GM21515 (cell line): Measurements from ENCODE around the gene B9D1.

Source experiments
- ATAC-seq: cut with Tn5 transposase; IDR thresholded peaks from one replicate; pipeline ENCODE4 v1.9.1; 2021; ENCODE audit not compliant: unreplicated experiment

B9D1 gene

DNA sequence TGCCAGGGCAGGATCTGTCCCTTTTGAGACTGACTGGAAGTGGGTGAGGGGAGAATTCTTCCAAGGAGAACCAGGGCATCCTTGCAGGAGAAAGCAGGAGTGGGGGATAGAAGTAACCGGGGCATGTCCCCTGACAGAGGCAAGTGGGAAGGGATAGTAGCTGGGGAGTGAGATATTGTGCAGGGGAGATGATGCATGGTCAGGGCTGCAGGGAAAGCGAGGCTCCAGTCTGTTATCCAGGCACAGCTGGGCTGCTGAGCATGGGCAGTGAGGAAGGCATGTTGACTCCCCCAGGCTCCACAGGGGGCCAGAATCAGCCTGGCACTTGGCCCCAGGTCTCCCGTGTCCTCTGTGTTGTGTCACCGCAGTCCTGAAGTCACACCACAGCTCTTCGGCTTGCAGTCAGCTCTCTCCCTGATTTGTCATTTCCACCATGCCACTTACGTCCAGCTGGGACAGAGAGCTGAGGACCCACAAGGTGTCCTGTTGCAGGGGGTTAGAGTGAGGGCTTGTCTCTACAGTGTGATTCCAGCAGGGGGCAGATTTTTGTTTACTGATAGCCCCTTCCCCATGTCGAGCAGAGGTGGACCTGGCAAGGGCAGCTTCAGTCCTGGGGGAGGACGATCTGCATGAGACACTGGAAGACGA, 40.9 kb downstream of the B9D1 start:
- no peak for ATAC-seq

DNA sequence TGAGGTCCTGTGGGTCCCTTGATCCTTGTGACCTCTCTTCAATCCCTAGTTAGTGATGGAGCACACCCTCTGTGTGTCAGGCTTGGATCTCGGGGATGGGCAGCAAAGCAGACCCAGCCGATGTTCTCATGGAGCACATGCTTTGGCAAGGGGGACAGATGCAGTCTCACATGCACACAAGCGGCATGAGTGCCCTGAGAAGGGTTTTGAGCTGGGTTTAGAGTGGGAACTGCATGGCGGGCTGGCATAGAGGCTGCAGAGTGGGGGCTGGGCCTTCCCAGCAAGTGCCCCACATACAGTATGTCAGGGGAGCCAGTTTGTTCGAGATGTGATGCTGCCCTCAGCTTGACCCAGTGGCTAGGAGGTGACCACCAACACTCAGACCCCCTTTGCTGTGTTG, 41.6 kb downstream of the B9D1 start:
- no peak for ATAC-seq

DNA sequence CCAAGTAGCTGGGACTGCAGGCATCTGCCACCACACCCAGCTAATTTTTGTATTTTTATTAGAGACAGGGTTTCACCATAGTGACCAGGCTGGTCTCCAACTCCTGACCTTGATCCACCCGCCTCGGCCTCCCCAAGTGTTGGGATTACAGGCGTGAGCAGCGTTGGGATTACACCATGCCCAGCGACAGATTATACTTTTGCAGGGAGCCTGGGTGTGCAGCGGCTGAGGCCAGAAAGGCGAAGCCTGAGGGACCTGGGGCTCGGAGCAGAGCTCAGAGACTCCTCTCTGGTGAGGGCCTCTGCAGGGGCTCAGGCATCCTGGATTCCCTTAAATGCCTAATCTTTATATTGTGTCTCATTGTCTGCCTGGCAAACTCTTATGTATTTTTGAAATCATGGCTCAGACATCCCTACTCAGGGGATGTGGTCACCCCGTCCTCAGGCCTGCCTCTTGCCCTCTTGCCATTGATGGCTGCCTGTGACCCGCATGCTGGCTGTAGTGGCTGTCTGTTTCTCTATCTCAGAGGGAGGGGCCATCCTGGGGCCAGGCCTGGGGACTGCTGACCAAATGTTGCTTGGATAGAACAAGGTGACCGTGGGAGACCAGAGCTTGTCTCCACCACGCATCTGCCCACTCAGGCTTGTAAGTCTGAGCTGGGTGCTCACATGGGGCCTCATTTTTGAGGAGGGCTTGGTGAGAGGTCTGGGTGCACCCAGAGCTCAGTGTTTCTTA, 42.6 kb downstream of the B9D1 start:
- no peak for ATAC-seq

DNA sequence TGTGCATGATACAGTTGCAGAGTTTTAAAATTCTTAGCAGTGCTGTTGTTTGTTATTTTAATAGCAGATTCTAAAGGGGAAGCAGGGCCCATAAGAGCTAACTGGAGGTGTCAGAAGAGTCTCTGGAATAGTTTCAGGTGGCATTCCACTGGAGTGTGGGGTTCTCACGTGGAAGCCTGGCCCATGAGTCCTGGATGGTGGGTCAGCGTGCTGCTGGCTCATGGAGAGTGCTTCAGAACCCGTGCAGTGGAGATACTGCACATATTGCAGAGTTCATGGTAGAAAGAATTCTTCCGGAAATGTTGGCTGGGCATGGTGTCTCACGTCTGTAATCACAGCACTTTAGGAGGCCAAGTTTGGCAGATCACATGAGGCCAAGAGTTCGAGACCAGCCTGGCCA, 43.9 kb downstream of the B9D1 start:
- no peak for ATAC-seq

DNA sequence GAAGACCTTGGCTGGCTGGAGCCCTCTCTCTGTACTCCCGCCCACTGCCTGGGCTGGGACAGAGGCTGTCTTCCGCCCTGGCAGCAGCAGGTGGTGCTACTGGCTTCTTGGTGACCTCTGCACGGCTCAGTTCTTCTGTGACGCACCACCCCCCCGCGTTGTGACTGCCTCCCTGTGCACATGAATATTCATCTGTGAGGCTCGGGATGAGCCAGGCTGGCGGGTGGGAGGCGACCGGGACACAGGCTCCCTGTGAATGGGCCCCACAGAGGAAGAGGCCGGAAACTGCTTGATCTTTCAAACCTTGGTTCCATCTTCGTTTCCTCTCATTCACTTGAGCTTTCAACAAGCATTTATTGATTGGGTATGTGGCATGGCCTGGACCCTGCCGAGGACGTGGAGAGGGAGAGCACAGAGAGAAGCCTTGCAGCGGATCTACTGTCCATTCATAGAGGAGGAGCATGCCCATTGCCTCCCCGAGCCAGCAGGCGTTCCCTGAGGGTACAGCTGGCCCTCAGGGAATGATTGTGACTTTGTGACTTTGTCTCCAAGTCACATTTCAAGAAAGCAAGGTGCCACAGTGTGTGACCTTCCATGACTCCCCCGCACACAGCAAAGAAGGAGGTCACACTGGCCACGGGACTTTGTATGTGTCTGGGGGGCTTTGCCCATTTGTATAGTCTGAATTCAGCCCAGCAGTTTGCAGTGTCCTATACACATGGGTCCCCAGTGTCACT, 45.0 kb downstream of the B9D1 start:
- ATAC-seq: no peak

DNA sequence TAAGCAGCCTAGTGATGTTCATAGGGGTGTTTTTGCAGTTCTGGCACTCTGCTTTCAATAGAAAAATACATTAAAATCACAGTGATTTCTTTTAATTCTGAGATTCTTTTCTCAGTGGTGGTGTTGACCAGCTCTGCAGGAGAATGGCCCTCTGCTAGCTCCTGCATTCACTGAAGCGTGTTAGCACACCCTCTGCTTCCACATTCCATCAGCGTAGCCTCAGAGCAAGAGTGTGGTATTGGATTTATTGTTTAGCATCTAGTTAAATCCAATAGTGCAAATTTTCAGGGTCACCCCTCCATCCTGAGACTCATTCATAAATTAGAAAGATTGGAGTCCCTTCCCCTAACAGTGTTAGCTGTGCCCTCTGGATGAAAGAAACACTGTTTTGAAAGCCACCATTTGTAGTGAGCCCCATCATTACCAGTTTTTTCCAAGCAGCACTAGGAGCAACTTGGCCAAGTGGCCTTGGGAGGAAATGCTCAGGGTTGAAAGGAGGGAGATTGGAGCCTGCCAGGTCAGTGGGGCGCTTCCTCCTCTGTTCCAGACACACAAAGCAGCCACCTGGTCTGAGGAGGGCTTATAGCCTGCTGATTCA, 45.7 kb downstream of the B9D1 start:
- ATAC-seq: no peak

DNA sequence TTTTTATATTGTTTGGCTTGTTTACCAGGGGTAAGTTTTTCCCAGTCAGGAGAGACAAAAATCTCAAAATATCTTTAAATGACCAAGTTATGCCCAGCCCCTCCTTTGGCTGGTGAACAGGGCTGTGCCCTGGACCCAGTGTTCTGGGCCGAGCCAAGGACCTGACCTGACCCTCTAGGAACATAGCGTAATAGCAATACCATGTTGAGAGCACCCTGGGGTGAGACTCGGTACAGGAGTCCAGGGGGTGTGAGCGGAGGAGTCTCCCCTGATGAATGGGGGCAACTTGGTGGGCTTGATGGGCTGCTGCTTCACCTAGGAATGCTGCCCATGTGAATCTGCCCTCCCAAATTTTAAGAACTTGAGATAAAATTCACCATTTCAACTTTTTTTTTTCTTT, 47.4 kb downstream of the B9D1 start:
- no peak for ATAC-seq

DNA sequence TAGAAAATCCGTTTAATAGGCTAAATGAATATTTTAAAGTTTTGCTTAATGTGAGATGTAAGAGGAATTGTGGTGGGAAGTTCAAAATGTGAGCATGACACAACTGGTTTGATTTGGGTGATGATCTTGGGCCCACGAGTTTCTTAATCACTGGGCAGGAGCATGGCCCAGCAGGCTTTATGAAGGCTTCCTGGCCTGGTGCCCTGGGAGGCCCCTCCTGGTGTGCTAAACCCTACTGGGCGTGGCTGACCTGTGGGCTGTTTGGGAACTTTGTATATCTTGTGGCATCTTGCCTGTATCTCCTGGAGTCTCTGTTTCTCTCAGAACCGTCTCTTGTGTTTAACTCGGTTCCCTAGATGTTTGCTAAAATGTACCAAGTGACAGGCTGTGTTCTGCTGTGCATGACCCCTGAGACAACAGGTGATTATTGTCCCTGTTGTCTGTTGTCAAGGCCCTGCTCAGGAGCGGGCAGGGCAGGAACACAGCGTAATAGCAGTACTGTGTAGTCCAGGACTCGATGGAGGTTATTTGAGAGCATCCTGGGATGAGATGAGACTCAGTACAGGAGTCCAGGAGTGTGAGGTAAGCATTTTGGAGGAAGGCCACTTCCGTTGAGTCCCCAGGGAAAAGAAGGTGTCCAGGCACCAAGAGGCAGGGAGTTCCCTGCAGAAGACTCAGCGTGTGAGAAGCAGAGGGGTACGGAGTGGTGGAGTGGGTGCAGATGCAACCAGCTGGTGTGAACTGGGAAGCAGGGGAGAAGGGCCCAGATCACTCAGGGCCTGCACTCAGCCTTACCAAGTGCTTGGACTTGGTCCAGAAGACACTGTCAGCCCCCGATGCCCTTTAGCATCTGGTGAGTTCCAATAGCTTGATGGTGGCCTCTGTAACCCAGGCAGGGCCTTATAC, 48.5 kb downstream of the B9D1 start:
- ATAC-seq: no peak

DNA sequence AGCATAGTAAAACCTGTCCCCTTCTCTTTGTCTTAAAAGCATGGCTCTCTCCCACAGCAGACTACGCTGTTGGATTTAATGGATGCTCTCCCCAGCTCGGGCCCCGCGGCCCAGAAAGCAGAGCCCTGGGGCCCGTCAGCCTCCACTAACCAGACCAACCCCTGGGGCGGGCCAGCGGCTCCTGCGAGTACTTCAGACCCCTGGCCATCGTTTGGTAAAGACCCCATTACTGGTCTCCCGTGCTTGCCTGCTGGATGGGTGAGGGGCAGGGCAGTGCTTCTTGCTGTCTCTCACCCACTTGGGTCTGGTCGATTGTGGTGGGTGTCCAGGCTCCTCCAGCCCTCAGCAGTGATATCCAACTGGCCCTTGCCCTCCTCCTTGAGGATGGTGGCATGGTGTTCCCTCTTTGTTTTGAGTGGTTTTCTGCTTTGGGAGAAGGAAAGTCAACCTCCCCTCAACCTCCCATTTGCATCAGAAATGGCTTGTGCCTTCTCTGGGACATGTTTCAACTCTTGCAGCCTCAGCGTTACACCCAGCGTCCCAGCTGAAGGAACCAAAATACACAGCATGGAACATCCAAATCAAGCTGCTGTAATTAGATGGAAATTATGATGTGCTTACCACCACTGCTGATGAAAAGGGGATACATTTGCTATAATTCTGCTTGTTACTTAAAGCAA, 49.3 kb downstream of the B9D1 start:
- ATAC-seq: no peak

DNA sequence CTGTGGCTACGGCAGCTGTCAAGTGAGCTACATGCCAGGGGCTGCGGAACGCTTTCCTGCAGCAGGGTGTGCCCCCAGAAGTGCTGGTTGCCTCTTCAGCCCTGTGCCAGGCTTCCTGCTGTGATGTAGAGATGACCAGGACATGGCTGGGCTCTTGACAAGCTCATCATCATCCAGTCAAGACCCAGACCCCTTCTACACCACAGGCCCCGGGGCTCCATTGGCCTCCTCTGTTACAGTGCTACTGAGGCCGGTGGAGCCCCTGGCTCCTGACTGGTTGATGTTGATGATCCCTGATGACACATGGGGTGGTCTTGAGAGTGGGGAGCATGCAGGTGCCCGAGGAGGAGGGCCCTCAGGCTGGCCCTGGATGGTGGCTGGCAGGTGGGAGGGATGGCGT, 50.1 kb downstream of the B9D1 start:
- ATAC-seq: no peak

DNA sequence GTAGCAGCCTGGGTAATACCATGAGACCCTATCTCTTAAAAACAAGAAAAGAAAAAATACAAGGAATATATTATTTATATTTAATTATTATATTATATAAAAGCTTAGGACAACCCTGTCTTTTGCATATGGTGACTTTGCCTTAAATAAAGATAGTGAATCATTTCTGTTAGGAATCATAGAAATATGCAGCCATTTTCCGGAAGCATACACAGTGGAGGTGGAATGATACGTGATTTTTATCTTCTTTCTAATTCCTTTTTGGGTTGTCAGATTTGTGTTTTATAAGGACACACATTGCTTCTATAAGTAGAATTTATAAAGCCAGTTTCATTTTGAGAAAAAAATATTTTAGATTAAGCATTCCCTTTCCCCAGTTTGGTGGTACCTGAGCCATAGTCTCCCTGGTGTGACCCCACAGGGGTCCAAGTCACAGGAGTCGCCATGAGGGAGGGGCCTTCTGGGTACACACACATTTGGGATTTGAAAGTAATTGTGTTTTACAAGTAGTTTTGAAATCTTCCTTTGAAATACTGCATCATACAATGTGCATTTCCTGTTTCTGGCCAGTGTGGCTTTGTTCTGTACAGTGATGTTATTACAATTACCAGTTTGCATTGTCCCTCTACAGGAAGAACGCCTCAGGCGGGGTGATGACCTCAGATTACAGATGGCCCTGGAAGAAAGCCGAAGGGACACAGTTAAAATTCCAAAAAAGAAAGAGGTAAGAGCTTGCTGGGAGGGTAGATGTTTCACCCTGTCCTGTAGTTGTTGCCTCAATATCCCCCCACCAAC, 50.9 kb downstream of the B9D1 start:
- ATAC-seq: no peak

DNA sequence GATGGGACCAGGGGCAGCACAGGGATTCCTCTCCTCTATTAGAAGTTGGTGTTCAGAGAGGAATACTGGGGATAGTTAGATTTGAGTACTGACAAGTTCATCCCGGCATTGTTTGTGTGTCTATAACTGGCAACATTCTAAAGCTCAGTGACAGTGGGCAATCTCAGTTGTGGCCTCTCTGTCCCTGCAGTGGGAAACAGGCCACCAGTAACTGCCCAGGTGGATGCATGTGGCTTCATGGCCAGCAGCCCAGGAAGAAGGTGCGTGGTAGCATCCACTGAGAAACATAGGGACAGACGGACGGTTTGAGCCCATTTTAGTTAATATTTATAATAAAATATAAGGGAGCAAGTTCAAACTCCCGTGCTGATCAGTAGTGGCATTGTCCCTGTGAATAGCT, 51.5 kb downstream of the B9D1 start:
- ATAC-seq: no peak

DNA sequence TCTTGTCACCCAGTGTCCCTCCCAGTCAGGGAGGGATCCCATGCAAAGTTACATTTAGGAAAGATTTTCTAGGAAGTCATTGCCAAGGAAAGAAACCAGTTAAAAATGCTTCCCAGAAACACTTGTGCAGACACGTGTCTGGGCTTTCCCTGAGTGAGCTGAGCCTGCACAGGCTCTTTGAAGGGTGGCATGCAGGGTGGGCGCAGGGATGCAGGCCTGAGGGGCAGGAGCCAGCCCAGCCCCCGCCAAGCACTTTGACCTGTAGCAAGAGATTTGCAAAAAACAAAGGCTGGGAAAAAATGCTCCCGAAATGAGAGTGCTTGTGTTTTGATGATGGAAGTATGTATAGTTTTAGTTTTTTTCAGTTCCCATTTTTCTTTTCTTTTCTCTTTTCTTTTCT, 52.4 kb downstream of the B9D1 start:
- no peak for ATAC-seq

DNA sequence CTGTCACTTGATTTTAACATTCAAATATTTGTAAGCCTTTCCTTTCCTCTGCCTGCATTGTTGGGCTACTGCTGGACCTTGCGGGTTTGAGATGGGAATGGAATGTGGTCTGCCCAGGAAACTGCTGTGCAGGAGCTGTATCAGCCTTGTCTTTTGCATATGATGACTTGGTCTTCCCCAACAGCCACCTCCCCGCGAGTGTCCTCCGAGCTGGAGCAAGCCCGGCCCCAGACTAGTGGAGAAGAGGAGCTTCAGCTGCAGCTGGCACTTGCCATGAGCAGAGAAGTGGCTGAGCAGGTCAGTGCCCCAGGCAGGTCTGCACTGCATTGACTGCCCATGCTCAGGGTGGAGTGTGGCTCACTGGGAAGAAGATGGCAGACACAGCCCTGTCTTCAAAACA, 52.8 kb downstream of the B9D1 start:
- ATAC-seq: no peak

DNA sequence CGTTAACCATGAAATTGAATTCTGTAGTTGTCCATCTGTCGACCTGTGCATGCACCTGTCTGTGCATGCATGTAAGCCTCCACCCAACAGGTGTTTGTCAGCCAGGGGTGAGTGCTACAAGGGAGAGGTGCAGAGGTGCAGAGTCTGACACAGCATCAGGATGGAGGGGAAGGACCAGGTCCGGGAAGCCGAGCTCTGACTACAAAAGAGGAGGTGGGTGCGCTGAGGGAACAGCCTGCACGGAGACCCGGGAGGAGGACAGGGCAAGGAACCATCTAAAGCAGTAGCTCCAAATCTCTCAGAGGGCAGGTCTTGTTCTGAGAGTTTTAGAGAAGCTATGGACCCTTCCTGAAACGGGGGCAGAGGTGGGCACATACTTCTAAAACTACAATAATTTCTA, 54.1 kb downstream of the B9D1 start:
- ATAC-seq: no peak

DNA sequence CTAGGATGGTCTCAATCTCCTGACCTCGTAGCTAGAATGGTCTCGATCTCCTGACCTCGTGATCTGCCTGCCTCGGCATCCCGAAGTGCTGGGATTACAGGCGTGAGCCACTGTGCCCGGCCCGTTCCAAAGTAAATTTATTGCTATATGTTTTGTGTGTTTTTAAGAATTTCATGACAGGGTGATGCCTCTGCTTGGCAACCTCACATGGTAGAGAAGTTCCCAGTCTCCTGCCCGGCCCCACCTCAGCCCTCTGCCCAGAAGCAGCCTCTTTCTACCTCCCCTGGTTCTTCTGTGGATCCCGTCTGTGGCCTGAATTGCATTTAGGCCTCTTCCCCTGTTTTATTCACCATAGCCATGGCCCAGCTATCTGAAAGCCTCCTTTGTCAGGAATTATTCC, 55.0 kb downstream of the B9D1 start:
- no peak for ATAC-seq

DNA sequence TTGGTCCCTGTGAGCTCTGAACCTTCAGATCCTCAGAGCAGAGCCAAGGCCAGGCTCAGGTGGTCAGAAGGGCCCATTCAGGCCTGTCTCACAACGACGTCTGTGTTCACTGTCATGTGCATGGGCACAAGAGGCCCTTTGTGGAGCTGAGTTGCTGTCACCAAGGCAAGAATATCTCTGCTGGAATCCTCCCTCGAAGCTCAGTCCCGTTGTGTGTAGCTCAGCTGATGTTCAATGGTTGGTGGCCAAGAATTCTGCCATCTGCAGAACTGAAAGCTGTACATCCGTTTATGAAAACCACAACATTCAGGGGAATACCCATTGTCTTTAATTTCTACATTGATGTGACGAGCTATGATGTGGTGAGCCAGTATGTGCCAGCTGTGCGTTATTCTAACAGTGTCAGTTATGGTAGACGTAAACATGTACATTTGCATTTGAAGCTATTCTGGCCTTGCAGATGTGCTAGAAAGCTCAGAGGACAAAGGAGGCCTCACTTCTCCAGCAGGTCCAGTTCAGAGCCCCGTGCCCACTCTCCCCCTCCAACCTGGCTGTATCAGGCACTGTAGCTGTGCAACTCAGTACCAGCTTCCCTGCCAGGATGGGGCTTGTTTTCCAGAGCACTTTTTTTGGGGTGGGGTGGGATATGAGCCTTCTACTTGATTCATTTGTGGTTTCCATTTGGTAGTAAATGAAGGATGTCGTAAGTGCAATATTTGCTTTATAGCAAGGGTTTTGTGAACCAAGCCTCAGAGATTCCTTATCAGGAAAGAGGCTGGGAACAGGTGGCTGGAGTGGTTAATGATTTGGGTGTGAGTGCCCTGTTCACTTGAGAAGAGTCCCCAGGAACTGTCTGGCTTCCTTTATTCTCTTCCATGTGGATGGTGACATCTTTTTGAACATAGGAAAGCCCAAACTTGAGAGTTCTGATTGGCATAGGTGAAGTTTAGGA, 56.1 kb downstream of the B9D1 start:
- ATAC-seq: peak; percentile 77

DNA sequence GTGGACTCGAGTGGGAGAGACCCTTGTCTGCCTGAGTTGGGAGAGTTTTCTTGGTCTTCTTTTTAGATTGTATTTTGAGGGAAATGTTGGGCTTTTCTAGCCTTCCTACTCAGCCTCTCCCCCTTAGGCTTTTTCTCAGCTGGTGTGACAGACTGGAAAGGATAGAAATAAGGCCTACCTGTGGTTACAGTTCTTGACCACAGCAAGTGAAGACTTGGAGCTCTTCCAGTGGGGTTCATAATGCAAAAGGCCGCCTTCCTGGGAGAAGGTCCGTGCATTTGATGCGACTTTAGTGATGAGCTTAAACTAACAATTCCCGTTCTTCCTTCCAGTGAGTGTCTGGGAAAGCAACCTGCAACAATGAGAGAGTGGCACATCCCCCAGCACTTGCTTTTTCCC, 56.8 kb downstream of the B9D1 start:
- ATAC-seq: no peak
